Measurements from ENCODE around the gene CEACAM19.
"Not testable (repeated sequence)": the region's sequence is repeated elsewhere in the genome, so short reads cannot be mapped to it uniquely, and the experiment has no call there.

The CEACAM19 gene

DNA sequence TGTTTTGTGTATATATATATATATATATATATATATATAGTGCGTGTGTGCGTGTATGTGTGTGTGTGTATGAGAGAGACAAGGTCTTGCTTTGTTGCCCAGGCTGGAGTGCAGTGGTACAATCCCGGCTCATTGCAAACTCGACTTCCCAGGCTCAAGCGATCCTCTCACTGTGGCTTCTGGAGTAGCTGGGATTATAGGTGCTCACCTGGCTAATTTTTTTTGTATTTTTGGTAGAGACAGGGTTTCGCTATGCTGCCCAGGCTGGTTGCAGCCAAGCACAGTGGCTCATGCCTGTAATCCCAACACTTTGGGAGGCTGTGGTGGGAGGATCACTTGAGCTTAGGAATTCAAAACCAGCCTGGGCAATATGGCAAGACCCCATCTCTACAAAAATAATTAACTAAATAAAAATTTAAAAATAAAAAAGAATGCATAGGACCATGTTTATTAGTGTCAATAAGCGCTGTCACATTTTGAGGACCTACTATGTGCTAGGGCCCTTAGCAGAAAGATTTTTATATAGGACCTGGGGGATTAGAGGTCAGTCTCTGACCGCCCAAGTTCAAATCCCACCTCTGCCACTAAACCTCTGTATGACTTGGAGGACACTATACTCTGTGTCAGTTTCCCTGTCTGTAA lies 25.8 kb upstream of the CEACAM19 start:
- DNase-seq, result no peak

DNA sequence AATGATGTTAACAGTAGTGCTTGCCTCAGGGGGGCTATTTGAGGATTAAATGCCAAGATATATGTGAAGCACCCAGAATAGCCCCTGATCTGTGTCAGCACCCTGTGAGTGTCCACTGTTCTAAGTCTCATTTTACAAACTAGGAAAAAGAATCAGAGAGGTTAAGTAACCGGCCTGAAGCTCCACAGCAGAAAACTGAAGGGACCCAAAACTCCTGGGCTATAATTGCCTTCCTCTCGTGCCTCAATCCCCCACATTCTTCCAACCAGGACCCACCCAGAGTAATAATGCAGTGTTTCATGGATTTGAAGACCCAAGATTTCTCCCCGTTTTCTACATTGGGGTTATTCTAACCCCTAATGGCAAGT lies 25.2 kb upstream of the CEACAM19 start:
- DNase-seq, result no peak

DNA sequence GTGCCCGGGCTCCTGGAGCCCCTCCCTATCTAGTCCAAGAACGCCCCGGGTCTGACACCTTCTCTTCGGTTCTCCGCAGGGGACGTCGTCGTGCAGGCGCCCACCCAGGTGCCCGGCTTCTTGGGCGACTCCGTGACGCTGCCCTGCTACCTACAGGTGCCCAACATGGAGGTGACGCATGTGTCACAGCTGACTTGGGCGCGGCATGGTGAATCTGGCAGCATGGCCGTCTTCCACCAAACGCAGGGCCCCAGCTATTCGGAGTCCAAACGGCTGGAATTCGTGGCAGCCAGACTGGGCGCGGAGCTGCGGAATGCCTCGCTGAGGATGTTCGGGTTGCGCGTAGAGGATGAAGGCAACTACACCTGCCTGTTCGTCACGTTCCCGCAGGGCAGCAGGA lies 24.1 kb upstream of the CEACAM19 start:
- DNase-seq, result no peak

DNA sequence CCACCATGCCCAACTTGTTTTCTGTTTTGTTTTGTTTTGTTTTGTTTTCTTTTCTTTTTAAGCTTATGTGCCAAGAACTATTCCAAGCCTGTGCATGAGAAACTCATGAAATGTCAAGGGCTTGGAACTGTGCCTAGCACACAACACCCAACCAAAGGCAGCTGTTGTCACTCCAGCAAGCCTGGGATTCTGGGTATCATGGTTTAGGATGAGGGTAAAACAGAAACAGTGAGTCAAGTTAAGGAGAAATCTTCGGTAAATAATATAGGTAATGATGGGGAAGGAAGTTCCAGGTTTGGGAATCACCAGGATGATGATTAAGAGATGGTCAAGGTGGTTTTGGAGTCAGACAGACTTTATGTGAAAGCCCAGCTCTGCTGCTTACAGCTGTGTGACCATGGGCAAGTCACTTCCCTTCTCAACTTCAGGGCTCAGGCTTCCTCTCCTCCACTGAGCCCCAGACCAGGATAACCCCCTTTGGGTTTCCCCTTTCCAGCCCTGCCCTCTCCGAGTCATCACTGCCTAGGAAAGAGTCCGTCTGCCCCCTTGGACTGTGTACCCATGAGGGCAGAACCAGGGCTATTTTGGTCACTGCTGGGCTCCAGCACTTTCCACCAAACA lies 22.5 kb upstream of the CEACAM19 start:
- no peak for DNase-seq

DNA sequence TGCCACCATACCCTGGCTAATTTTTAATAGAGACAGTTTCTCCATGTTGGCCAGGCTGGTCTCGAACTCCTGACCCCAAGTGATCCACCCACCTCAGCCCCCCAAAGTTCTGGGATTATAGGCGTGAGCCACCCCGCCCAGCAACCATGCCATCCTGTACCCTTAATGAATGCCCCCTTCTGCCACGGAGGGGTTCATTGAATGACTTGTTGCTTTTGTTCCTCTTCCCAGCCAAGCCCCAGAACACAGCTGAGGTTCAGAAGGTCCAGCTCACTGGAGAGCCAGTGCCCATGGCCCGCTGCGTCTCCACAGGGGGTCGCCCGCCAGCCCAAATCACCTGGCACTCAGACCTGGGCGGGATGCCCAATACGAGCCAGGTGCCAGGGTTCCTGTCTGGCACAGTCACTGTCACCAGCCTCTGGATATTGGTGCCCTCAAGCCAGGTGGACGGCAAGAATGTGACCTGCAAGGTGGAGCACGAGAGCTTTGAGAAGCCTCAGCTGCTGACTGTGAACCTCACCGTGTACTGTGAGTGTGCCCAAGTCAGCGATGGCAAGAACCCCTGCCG lies 21.6 kb upstream of the CEACAM19 start:
- DNase-seq, result no peak

DNA sequence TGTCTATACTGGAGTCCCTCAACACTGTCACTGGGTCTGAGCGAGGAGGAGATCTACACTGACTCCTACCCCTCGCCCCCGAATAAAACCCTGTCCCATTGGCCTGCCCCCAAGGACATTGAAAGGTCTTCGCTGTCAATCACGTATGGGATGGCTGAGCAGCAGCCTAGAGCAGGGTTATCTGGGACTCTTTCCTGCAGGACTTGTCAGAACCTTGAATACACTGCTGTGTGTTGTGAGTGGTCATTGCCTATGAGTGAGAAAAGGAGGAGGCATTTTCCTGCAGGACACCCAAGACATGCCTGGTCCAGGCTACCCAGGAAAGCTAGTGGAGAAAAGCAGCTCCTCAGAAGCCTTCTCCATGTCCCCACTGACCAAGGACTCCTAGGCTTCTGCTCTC lies 17.9 kb upstream of the CEACAM19 start:
- no peak for DNase-seq

DNA sequence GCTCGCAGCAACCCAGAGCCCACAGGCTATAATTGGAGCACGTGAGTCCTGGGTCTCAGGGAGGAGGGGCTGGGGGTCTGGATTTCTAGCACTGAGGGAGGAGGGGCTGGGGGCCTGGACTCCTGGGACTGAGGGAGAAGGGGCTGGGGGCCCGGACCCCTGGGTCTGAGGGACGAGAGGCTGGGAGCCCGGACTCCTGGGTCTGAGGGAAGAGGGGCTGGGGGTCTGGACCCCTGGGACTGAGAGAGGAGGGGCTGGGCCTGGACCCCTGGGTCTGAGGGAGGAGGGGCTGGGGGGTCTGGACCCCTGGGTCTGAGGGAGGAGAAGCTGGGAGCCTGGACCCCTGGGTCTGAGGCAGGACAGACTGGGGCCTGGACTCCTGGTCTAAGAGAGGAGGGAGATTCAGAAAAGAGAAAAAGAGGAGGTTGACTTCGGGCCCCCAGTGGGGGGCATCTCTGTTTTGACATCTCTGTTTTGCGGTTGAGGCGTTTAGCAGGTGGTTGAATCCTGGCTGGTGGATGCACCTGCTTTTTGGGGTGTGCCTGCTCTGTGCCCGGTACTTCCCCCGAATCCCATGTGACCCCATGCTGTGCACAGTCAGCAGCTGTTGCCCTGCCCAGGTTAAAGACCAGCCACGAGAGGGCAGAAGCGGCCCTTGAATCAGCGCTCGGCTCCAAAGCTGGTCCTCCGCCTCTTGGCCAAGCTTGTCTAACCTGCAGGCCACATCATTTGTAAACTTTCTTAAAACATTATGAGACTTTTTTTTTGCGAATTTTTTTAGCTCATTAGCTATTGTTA lies 17.1 kb upstream of the CEACAM19 start:
- DNase-seq, result peak; percentile 34 to 73 (median 57)

DNA sequence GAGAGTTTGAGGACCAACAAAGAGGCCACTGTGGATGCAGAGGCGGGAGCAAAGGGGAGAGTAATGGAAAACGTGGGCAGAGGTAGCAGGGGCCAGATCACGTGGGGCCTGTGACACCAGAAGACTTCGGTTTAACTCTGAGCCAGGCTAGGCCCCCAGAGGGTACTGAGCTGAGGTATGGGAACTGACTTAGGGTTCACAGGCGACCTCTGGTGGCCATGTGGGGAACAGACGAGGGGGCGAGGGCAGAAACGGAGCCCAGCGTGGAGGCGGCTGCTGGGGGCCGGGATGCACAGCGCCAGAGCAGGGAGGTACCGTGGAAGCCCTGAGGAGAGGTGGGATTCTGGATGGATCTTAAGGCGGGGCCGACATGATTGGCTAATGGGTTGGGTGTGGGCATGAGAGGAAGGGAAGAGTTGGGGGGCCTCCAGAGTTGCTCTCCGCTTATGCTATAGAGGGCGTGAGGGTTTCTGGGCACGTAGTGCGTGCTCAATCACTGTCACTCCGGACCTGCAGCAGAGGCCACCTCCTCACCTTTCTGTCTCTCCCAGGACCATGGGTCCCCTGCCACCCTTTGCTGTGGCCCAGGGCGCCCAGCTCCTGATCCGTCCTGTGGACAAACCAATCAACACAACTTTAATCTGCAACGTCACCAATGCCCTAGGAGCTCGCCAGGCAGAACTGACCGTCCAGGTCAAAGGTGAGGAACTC lies 13.9 kb upstream of the CEACAM19 start:
- peak; percentile 20 to 56 (median 46) for DNase-seq

DNA sequence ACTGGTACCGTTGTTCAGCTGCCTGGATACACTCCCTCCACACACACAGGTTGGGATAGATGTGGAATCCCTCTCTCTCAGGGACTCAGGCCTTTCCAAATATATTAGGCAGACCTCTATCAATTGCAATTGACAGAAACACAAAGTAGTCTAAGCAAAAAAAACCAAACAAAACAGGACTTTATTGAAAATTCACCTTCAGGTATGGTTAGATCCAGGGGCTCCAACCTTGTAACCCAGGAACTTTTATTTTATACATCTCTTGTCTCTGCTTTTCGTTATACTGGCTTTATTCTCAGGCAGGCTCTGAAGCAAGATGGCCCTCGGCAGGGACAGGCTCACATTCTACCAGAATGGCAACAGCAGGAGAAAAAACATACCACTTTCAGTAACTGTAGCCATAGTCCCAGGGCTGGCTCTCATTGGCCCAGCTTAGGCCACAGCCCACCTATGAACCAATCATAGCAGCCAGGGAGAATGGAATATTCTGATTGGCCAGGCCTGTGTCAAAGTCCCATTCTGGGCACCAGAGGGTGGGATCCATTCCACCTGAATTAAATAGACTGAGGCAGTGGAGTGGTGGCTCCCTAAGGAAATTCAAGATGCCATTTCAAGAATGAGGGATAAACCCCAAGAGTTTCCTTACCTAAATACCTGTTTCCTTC lies 13.1 kb upstream of the CEACAM19 start:
- no peak for DNase-seq

DNA sequence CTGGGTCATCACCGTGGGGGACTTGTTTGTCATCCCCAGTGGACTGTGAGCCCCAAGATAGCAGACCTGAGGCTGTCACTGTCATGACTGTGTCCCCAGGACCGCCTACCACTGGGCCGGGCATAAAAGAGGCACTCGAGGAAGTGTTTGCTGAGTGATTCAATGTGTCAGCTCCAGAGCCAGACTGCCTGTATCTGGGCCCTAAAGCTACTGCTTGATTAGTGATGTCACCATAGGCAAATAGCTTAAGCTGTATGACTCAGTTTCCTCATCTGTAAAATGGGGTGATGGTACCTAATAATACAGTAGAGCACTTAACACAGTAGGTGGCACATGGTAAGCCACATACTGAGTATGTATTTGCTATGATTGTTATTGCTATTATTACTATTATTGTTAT lies 11.2 kb upstream of the CEACAM19 start:
- DNase-seq, result no peak

DNA sequence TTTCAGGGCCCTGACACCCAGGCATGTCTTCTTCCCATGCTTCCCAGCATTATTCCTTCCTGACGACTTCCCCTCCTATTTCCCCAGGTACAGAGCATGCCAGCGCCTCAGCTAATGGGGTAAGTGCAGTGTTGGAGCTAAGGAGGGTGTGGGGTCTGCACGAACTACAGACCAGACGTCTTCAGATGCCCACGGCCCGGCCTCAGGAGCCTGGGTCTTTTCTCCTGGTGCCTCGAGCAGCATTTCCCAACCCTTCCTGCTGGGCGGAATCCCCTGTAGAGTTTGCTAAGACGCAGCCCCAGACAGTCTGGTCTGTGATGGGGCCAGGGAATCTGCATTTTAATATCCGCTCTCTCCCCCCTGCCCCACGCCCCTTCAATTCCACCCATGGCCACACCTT lies 10.1 kb upstream of the CEACAM19 start:
- DNase-seq, result no peak

DNA sequence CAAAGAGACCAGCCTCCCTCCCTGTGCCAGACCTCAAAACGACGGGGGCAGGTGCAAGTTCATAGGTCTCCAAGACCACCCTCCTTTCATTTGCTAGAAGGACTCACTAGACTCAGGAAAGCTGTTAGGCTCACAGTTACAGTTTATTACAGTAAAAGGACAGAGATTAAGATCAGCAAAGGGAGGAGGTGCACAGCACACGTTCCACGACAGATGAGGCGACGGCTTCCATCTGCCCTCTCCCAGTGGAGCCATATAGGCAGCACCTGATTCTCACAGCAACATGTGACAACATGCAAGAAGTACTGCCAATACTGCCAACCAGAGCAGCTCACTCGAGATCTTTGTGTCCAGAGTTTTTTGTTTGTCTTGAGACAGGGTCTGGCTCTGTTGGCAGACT lies 9.4 kb upstream of the CEACAM19 start:
- DNase-seq, result no peak

DNA sequence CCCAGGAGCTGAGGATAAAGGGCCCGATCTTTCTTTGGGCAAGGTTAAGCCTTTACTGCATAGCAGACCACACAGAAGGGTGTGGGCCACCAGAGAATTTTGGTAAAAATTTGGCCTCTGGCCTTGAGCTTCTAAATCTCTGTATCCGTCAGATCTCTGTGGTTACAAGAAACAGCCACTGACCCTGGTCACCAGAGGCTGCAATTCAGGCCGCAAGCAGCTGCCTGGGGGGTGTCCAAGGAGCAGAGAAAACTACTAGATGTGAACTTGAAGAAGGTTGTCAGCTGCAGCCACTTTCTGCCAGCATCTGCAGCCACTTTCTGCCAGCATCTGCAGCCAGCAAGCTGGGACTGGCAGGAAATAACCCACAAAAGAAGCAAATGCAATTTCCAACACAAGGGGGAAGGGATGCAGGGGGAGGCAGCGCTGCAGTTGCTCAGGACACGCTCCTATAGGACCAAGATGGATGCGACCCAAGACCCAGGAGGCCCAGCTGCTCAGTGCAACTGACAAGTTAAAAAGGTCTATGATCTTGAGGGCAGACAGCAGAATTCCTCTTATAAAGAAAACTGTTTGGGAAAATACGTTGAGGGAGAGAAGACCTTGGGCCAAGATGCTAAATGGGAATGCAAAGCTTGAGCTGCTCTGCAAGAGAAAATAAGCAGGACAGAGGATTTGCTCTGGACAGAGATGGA lies 8.4 kb upstream of the CEACAM19 start:
- DNase-seq, result no peak

DNA sequence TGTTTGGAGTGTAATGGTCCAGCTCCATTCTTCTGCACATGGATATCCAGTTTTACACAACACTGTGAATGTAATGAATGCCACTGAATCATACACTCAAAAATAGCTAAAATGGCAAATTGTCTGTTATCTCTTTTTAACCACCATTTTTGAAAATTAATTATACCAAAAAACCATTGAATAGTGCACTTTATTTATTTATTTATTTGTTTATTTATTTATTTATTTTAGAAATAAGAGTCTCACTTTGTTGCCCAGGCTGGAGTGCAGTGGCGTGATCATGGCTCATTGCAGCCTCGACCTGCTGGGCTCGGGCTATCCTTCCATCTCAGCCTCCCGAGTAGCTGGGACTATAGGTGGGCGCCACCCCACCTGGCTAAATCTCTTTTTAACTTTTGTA lies 7.3 kb upstream of the CEACAM19 start:
- DNase-seq, result no peak

DNA sequence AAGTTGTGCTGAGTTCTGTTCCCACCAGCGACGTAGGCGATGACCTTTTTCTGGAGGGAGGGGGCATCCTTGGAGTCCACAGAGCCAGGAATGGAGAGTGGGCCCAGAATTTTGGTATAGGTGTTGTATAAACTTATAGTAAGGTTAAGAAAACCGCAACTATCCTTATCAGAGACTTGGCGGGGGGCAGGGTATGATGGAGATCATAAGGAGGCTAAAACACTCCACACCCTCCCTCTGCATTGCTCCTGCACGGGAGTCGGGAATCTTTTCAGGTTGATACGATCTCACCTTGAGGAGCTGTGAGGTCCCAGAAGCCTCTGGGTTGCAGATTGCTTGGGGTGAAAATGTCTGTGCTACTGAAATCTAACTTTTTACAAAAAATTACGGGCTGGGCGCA lies 6.3 kb upstream of the CEACAM19 start:
- DNase-seq, result no peak

DNA sequence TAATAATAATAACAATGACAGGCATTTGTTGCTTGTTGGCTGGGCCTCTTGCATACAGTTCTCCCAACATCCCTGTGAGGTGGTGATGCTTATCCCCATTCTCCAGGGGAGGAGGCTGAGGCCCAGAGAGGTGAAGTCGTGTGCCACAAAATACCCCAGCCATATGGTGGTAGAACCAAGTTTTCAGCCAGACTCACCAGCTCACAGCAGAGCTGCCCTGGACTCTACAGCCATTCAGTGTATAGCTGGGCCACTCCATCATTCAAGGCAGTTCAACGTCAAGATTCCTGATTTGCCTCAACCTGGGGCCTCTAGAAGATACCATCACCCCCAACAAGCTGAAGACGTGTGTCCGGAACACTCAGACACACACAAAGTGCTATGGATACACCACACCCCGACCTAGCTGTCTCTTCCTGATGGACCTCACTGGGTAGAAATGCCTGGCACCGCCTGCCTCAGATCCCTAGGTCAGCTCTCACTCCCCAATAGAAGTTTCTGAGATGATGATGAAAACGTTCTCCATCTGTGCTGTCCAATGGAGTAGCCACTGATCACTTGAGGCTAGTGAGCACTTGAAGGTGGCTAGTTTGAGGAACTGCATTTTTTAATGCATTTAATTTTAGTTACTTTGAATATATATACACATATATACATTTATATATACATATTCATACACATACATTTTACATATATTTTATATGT lies 4.3 kb upstream of the CEACAM19 start:
- no peak for DNase-seq

DNA sequence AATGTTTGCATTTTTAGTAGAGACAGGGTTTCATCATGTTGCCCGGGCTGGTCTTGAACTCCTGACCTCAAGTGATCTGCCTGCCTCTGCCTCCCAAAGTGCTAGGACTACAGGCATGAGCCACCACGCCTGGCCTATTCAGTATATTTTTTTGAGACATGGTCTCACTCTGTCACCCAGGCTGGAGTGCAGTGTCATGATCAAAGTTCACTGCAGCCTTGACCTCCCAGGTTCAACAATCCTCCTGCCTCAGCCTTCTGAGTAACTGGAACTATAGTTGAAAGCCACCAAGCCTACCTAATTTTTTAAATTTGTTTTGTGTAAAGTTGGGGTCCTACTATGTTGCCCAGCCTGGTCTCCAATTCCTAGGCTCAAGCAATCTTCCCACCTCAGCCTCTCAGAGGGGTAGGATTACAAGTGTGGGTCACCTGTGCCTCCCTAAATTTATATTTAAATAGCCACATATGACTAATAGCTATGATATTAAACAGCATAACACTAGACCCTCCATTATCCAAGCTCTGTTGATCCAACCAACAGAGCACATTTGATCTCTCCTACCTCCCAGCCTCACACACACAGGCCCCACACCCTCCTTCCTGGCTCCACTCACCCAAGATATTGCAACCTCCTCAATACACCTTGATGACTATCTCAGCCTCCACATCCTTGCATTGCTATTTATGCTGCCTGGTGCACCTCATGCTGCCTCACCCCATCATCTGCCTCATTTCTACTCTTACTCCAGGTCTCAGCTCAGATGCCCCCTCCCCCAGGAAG lies 2.1 kb upstream of the CEACAM19 start:
- DNase-seq, result no peak

DNA sequence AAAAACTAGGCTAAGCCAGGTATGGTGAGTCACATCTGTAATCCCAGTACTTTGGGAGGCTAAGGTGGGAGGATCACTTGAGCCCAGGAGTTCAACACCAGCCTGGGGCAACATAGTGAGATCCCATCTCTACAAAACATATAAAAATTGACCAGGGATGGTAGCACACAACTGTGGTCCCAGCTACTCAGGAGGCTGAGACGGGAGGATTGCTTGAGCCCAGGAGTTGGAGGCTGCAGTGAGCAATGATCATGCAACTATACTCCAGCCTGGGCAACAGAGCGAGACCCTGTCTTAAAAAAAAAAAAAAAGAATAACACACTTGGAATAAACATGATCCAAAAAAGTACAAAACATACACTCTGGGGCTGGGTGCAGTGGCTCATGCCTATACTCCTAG lies 1.3 kb upstream of the CEACAM19 start:
- not testable (repeated sequence) for DNase-seq

DNA sequence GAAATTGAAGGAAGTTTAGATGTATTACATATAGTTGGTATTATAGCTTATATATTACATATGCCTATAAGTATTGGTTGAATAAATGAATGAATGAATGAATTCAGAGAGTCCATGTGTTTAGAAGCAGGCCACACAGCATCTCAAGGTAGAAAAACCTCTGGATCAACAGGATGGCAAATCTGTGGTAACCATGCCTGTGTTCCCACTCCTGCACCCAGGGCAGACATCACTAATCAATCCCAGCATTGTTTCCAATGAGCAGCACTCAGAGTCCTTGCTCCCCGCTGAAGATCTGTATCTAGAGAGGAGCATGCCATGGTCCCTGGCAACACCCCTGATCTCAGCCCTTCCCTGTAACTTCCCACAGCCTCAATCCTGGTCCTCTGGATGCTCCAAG lies 944 bp downstream of the CEACAM19 start:
- DNase-seq, result no peak

DNA sequence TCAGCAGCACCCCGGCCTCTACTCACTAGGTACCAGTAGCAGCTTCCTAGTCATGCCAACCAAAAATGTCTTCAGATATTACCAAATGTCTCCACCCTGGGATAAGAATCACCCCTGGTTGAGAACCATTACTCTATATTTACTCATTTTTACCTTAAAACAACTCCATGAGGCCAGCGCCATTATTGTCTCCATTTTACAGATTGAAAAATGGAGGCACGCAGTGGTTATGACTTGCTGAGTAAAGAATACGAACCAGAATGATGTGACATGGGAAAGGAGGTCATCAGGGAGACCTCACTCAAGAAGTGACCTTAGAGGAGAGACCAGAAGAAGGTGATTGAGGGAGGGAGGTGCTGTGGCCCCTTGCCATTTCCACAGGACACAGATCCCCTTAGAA lies 2.2 kb downstream of the CEACAM19 start:
- DNase-seq, result no peak

DNA sequence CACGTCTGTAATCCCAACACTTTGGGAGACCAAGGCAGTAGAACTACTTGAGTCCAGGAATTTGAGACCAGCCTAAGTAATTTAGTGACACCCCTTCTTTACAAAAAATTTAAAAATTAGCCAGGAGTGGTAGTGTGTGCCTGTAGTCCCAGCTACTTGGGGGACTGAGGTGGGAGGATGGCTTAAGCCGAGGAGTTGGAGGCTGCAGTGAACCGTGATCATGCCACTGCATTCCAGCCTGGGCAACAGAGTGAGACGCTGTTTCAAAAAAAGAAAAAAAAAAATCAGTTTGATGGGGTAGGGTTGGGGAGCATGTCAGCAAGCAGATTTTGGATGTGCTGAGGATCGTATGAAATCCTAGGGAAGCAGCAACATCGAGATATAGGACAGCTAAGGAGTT lies 4.2 kb downstream of the CEACAM19 start:
- no peak for DNase-seq

Data from T-helper 1 cell (primary cell).